Hippocampal formation (tissue), 2 donors: ENCODE data around the gene POU4F2.
"Not testable (repeated sequence)": the region's sequence is repeated elsewhere in the genome, so short reads cannot be mapped to it uniquely, and the experiment has no call there.

Experiments used
- DNase-seq, 2 donors: peaks; one replicate each; lab custom pipeline; 2025; lab: John Stamatoyannopoulos, UW

The POU4F2 gene

GRCh38 chr4:146654687-146655520 is 16.2 kb downstream of the POU4F2 start:
- DNase-seq = no peak

GRCh38 chr4:146655521-146655856 is 16.8 kb downstream of the POU4F2 start:
- DNase-seq = no peak

GRCh38 chr4:146661367-146661766 is 22.7 kb downstream of the POU4F2 start:
- DNase-seq = no peak

GRCh38 chr4:146663968-146664311 is 25.2 kb downstream of the POU4F2 start:
- DNase-seq = not testable (repeated sequence)

- DNase-seq = no peak
Observed at GRCh38 chr4:146674829-146675570, 36.3 kb downstream of the POU4F2 start.
